M059J (cell line): ENCODE measurements around the gene C2orf78. TPM values are rescaled to one million over a fixed set of nuclear protein-coding genes. Genes with fewer than 3 reads are reported as not detected.

ENCODE experiments used
- DNase-seq: peaks from one replicate; pipeline ENCODE4 v3.0.0-alpha.2; 2012; ENCODE audit warnings: low read depth
- total RNA-seq: library from RNA; depleted of rRNA; stranded (reverse); fragments of >200 nt; shearing (Covaris generic); gene quantifications from 2 replicates; pipeline ENCODE4 v1.2.3, GENCODE V29; 2014

The C2orf78 gene
- total RNA-seq, 1 experiment from 2014 or later: not detected

DNA sequence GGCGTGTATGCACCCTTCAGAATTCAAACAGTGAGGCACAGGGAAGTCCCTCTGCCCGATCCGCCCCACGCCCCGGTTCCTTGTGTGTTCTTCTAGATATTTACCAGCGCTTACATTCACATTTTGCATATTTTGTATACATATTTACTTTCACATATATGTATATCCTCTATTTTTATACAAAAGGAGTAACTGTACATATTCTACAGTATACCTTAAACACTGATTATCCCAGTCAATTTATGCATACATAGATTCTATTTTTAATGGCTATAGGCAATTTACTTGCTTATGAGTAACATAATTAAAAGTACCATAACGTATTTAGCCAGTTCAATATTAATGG is 3.8 kb upstream of the C2orf78 start:
- no peak for DNase-seq

DNA sequence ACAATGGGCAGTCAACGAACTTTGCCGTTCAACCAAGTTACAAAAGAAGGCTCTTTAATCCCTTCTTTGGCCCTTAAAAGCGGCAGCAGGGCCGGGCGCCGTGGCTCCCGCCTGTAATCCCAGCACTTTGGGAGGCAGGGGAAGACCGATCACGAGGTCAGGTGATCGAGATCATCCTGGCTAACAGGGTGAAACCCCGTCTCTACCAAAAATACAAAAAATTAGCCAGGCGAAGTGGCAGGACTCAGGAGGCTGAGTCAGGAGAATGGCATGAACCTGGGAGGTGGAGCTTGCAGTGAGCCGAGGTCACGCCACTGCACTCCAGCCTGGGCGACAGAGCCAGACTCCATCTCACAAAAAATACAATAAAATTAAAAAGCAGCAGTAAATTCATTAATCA is 581 bp upstream of the C2orf78 start:
- DNase-seq: peak; percentile 63

DNA sequence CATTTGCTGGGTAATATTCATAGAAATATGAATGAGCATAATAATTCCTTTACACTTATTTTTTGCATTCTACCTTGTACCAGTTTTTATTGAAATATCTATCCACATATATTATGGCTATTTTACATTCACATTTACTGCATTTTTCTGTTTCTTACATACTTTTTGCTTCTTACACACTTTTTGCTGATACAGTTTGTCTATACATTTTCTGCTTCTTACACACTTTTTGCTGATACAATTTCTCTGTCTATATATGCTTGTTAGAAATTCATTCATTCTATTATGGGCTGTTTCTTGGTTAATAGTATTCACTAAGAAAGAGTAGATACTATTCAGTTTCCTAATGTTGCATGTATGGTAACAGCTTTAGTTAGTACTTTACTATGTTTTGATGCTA is 27.9 kb downstream of the C2orf78 start:
- DNase-seq: no peak

DNA sequence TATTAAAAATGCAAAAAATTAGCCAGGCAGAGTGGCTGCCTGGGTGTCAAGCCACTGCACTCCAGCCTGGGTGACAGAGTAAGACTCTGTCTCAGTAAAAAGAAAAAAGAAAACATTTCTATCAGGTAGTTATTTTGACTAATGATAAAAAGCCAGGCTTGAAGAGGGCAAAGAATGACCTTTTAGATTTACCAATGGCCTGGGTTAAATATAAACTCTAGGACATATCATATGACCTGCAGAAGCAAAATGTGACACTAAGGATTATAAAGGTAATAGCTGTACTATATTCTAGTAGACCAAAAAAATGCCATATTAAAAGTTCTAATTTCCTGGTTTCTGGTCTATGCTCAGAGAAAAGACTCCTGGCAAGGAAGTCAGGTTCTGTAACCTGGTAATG is 28.7 kb downstream of the C2orf78 start:
- no peak for DNase-seq

DNA sequence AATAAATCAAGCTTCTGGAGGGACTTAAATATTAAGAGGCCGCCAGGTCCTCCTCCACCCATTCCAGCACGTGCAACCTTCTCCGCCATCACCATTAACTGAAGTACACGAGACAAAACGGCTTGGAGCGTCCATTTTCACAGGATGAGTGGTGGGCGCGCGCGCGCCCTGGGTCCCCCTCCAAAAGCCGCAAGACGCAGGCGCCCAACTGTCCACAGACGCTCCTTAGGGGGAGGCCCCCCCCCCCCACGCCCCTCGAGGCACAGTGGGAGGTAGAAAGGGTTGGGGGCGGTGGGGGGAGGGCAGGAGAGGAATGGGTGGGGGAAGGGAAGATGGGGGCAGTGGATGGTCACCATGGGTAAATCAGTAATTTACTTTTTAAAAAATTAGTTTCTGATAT is 34.3 kb downstream of the C2orf78 start:
- no peak for DNase-seq

DNA sequence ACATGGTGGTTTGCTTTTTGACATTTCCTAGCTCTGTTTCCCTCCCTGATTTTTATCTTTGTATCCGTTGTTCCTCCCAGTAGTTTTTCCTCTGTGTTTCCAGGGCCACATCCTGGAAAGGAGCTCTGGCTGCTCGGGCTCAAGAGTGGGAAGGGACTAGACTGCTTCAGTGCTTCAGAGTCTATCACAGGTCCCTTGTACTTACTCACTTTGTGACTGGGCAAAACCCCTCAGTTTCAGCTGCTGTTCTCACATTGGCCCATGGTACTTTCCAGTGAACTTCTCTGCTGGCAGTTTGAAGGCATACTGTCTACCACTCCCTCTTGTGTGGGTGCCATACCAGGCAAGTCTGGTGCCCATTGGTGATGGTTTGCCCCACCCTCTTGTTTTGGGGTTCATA is 37.2 kb downstream of the C2orf78 start:
- DNase-seq: no peak

DNA sequence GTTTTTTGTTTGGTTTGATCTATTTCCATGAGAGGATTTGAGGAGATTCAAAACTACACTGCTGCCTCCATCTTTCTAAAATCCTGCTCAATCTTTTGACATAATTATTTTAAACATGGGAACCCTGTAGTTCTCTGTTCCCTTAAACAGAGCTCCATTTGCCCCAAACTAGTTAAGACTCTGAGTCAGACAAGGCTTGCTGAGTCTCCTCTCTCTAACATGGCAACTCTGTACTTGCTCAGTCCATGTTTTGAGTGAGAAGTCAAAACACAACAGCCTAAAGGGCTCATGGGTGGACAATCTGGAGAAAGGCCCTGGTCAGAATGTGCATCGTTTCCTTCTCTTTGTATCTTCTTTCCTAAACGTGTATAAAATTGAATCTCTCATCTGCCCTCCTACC is 37.7 kb downstream of the C2orf78 start:
- DNase-seq: no peak

DNA sequence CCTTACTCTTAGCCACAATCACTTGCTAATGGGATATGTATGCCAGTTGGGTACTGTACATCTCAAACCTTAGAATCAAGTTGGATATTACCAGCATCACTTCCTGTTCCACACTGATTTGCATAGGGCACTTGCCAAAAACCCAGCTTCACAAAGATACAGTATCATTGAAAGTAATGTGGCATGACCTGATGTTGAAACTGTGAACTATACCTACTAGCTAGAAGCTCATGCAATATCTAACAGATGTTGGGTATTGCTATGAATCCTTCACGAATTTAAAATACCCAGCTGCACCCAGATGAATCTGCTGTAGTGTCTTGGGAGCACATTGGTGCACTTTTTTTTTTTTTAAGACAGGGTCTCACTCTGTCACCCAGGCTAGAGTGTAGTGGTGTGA is 38.3 kb downstream of the C2orf78 start:
- DNase-seq: no peak

DNA sequence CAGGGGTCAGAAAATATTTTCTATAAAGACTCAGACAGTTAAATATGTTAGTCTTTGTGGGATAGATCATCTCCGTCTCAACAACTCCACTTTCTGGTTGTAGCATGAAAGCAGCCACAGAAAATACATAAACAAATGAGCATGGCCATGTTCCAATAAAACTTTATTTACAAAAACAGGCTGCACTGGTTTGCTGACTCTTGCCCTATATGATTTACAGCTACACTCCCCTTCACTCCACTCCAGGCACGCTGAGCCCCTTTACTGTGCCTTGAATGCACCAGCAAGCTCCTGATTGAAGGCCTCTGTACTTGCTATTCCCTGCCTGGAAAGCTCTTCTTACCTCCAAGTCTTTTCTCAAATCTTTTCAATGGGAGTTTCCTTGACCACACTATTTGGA is 39.0 kb downstream of the C2orf78 start:
- DNase-seq: no peak

DNA sequence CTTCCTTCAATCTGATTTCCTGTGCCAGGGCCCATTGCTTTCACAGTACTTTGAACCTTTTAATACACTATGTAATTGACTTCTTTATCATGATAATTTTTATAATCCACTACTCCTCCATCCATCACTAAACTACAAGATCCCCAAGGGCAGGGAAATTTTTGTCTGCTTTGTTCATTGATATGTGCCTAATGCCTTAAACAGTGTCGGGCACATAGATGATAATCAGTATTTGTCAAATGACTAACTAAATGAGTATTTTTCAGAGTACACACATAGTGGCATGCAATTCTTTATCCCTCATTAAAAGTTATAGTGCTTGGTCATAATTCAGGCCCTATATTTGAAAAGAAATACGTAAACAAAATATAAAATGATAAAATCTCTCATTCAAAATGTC is 39.4 kb downstream of the C2orf78 start:
- no peak for DNase-seq

DNA sequence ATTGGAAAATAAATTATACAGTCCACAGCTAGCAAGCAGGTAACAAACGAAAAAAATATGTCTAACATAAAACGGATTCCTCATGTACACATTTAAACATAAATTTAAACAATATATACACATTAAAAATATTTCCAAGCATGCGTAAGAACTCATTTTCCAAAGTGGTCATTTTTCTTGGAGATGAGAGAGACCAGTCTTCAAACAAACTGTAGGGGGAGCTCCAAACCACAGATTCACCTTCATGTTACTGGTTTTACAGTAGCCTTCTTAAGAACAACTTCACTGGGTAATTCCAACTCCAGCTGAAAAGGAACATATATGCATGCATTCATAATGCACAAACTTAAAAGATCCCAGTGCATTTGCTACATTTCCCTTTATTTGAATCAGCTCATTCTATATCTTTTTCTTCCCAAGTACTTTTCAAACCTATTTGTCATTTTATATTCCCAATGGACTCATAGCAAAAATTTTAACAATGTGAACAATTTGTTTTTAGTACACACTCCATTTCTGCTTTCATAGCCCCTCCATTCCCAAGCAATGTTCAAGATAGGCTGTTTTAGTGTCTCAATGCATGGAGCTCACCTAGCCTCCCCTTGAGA is 40.0 kb downstream of the C2orf78 start:
- peak; percentile 72 for DNase-seq

DNA sequence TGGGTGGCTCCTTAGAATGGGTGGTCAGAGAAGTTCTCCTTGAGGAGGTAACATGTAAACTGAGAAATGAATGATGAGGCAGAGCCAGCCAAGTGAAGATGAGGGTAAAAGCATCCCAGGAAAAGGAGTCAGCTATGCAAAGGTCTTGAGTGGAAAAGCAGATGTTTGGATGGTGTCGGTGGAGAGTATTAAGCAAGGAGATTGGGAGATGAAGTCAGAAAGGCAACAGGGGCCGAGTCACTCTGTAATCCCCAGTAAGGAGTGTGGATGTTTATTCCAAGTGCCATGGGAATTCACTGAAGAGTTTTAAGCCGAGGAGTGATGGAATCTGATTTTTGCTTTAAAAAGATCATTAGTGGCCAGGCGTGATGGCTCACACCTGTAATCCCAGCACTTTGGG is 41.4 kb downstream of the C2orf78 start:
- DNase-seq: no peak

DNA sequence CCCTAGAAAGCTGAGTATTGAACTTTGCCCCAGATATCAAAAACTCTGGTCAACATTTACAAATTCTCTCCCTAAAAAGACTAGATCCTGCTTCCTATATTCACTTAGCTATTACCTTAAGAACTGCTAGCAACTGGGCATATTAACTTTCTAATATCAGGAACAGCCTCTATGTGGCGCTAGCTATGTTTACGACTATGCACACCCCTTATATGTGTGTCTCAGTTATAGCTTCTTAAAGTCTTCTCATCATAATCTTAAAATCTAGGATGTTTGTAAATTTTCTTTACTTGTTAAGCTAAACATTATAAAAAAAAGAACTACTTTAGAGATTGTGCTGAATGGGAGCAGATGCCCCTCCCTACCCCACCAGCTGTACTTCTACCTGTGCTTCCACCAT is 43.0 kb downstream of the C2orf78 start:
- DNase-seq: peak; percentile 58

DNA sequence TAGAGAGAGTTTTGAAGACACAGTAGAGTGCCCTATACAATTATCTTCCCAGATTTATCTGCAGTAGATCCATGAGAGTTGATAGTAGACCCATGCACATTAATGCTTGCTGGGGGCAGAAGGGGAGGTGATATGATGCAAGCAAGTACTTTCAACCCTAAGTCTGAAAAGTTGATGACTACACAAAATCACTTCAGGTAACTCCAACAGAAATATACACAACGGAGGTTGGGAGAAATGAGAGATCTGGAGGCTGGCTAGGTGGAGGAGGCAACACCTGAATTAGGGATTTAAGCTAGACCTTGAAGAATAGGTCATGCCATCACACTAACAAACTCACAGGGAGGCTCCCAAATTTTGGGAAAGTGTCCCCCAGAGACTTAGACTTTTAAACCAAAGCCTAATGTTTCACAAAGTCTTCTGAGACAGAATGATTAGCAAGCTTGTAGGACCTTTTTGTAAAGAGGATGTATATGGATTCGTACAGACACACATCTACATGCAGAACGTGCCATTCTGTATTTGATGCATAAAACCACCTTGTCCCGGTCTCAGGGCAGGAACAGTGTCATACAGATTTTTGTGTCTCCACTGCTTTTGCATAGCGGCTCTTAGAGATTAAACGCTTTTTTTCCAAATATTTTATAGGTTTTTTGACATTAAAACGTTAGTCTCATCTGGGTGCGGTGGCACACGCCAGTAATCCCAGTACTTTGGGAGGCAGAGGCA is 43.8 kb downstream of the C2orf78 start:
- DNase-seq: no peak

DNA sequence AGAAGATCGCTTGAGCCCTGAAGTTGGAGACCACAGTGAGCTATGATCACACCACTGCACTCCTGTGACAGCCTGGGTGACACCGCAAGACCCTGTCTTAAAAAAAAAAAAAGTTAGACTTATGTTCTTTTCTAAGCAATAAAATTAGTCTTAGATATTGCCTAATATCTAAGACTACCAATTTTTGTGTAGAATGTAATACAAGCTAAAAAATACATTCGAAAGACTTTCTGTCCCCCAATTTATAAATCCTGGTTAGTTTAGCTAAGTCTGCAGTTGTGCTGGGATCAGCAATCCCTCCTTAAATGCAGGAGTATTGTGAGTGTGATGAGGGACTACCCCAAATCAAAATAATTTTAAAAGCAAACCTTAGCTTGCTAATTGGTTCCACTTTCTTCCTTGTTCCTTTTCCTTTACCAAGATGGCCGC is 44.4 kb downstream of the C2orf78 start:
- no peak for DNase-seq

DNA sequence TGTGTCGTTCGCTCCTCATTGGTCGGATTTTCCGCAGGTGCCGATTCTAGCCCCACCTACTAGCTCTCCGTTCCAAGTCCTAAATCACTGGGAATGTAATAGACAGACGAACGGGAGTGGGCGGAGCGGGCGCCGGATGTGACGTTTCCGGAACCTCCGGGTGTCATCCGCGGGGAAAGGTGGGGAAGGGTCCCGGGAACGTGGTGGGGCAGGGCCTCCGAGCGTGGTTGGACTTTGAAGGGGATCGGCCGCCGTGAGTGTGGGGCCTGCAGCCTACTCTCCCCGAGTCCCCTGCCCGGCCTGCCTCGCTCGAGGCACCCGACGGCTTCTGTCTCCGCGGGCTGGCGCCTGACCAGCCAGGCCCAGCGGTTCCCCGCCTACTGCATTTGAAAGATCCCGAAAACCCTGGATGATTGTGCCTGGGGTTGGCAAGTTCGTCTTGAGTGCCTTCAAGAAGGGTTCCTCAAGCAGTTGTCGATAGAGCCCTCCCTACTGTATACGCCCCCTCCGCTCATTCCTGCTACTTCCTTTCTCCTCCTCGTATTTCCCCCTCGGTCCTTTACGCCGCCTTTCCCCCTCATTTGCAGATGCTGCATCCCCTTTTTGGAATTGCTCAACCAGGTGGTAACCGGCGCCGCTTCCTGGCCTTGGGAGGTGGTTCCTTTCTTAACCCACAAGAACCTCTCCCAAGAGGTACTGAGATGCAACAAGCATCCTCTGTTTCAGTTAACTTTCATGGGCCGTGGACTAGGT is 45.0 kb downstream of the C2orf78 start, which contains the start of gene STAMBP:
STAMBP (plus strand) TSS at position 144 of the 753 bp plus-strand sequence. CDS start 1,896 bp downstream, outside the sequence.
- DNase-seq: peak; percentile 95

DNA sequence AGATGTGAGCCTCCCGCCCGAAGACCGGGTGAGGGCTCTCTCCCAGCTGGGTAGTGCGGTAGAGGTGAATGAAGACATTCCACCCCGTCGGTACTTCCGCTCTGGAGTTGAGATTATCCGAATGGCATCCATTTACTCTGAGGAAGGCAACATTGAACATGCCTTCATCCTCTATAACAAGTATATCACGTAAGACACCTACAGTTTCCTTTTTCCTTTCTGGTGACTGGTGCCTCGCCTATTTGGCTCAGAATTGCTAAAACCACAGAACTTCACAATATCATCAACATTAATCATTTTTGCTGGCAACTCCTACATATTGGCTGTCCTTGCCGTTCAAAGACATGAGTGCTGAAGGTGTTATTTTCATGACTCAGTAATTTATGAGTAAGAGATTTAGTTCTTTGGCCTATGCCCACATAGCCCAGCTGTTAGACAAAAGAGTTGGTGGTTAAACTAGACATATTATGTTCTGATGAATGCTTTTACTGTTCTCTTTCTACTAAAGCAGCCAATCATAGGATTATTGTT is 47.0 kb downstream of the C2orf78 start:
- peak; percentile 95 for DNase-seq

DNA sequence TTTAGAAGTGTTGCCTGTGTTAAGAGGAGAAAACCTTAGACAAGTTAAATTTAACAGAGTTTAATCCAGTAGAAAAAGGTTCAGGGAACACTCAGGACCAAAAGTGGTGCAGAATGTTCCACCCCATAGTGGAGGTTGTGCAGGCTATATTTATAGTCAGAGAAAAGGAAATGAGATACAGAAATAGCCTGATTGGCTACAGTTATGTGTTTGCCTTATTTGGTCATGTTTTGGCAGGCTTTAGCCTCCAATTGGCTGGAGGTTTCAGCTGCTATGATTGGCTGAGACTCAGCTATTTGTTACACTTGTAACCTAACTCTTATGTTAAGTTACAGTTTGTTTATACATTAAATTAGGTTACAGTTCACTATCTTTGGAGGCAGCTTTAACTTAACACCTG is 48.9 kb downstream of the C2orf78 start:
- DNase-seq: peak; percentile 28

DNA sequence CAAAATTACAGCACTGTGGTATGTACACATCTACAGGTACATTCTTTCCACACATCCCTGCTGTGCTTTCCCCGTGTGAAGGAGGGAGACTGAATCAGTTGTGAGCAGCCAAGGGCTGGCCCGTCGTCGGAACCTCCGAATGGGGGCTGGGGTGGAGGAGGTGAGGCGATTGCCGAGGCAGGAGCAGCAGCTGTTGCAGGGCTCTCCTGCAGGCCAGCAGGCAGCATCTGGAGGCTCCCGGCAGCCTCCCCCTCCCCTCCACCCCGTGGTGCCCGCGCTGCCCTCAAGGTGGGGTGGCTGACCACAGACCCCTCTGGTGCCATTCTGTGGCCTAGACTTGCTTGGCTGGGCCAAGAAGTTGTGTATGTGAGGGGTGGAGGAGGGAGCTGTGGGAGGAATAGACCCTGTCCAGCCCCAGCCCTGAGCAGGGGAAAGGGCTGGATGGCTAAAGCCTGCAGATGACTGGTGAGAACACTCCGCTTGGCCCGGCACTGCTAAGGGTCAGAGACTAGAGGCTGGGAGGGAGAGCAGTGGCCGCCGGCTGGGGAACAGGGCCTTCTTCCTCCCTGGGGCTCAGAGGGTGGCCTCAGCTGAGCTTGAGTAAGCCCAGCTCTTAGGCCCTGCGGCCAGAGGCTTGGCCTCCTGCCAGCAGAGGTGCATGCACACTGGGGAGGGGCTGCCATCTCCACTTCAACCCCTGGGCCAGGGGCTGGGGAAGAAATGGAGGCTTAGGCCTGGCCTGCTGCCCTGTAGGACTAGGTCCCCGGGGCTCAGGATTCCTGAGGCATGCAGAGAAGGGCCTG is 52.4 kb downstream of the C2orf78 start:
- DNase-seq: no peak

DNA sequence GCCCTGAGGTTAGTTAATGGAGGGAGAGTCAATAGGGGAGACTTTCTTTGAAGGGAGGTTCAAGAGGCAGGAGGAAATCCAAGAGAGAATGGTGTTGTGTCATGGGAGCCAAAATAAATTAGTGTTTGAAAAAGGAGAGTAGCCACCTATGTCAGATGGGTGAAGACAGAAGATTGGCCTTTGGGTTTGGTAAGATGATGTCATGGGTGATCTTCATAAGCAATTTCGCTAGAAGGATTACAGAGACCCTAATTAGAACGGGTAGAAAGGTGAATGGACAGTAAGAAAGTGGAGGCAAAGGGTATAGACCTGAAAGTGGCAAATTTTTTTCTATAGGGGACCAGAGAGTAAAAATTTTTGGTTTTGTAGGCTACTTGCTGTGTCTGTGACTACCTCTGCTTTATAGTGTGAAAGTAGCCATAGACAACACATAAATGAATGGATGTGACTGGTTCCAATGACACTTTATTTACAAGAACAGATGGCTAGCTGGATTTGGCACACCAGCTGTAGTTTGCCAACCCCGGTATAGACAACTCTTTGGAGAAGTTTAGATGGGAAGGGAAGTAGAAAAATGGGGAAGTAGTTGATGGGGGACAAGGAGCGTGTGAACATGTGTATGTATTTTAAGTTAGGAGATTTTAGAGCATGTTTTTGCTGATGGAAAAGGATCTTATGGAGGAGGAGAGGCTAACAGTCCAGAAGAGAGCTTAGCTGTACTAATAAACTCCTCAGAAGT is 54.0 kb downstream of the C2orf78 start:
- DNase-seq: no peak

DNA sequence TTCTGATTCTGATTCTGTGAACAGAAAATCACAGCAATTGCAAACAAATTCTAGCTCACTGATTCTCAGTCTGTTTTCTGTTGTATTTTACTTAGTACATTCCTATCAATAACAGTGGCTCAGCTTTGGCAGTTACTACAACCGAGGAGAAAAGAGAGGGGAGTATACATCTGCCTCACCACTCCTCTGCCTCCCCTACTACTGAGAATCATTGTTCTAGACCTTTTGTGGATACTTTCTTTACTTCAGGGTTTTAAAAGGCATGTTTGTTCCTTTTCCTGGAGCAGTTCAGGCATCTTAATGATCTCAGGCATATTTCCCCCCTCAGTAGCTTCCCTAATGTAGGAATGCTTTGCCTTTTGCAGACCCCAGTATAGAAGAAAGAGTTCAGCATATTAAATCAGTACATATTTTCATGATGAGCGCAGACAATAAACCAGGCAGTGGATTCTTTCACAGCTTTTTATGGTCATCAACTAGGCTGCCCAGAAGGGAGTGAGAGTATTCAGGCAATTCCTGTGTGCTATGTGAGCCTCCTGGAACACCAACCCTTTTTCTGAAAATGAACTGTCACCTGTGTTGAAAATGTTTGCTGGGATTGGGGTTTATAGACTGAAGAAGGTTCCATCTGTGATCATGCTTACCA is 55.0 kb downstream of the C2orf78 start:
- DNase-seq: no peak
